Measurements from ENCODE around the gene NRIP3. TPM values are rescaled to one million over a fixed set of nuclear protein-coding genes. Genes with fewer than 3 reads are reported as not detected.
"Not testable (repeated sequence)": the region's sequence is repeated elsewhere in the genome, so short reads cannot be mapped to it uniquely, and the experiment has no call there.

The NRIP3 gene
- total RNA-seq, 1 donor from 2014 or later = 14.5 TPM

DNA sequence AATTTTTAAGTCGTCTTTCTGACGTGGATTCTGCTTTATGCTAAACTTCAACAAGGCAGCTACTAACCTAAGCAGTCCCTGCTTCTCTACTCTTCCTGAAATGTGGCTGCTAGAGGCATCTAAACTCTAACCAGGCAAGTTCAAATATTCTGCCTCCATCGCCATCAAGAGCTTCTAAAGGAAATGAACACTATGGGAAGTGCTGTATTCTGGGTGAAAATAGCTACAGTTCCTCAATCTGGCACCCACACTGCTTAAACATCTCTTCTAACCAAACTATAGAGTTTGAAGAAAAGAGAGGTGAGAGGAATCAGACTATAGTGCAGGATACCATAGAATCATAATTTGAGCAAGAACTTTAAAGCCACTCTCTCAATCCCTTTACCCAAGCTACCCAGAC, 6.3 kb downstream of the NRIP3 start:
- TF ChIP-seq, protein P1, sequence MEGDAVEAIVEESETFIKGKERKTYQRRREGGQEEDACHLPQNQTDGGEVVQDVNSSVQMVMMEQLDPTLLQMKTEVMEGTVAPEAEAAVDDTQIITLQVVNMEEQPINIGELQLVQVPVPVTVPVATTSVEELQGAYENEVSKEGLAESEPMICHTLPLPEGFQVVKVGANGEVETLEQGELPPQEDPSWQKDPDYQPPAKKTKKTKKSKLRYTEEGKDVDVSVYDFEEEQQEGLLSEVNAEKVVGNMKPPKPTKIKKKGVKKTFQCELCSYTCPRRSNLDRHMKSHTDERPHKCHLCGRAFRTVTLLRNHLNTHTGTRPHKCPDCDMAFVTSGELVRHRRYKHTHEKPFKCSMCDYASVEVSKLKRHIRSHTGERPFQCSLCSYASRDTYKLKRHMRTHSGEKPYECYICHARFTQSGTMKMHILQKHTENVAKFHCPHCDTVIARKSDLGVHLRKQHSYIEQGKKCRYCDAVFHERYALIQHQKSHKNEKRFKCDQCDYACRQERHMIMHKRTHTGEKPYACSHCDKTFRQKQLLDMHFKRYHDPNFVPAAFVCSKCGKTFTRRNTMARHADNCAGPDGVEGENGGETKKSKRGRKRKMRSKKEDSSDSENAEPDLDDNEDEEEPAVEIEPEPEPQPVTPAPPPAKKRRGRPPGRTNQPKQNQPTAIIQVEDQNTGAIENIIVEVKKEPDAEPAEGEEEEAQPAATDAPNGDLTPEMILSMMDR (conservative IDR thresholded peaks at IDR 0.05; ENCODE audit: low read depth, low read length) = no peak
- no peak for DNase-seq (ENCODE audit: low read depth)
- H3K4me3 ChIP-seq (ENCODE audit: low read depth, low read length) = no peak overlapping the region

DNA sequence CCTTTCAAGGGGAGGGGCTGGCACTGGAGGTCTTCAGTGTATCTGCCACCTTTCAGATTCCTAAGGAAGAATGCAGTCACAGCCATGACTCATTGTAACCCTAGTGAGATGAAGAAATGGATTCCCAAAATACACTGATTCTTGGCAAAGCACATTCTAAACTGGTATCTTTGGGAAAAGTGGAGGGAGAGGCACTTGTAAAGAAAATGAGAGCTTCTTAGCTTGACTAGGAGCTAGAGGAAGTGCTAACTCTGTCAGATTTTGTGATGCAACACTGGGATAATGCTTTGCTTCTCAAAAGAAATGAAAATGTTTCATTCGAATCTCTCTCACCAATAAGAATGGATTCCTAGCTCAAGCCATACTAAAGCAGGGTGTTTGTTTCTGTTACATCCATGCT, 14.3 kb downstream of the NRIP3 start:
- TF ChIP-seq, protein P1 (conservative IDR thresholded peaks at IDR 0.05; ENCODE audit: low read depth, low read length) = no peak
- no peak overlapping the region for H3K4me3 ChIP-seq (ENCODE audit: low read depth, low read length)
- no peak for DNase-seq (ENCODE audit: low read depth)

DNA sequence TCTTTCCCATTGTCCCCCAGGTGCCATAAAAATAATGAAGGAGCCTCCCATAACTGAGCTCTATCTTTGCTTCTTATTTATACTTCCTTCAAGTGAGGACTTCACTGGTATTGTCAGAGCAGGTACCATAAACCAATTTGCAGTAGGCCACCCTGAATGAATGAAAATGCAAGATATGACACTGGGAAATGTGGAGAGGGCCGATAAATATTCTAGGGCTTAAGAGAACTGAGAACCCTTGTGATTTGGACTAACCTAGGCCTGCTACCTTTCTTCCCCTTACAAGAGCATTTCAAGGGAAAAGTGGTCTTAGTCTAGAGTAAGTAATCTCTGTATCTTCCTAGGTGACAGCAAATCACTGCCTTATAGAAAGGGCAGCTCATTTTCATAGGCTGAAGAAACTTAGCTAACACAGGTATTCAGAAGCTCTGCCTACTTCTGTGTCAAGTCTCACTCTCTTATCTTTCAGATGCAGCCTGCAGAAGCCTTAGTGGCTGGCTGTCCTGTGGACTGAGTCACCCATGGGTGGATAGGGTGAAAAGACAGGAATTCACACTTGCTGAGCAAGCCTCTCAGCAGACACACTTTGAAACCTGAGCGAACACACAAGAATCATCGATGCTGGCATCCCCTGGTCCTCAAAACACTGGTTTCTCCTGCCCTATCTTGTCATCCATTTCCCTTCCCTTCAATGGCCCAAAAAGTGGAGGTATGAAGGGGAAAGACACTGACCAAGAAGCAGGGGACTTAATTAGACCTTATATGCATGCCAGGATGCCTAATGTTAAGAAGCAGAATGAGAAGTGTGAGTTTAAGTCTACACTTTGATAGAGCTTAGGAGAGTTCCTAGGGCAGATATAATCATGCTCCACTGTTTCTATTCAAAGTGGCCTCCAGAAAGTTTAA, 15.2 kb downstream of the NRIP3 start:
- TF ChIP-seq, protein P1 (conservative IDR thresholded peaks at IDR 0.05; ENCODE audit: low read depth, low read length) = no peak
- no peak overlapping the region for H3K4me3 ChIP-seq (ENCODE audit: low read depth, low read length)
- DNase-seq (ENCODE audit: low read depth) = no peak

DNA sequence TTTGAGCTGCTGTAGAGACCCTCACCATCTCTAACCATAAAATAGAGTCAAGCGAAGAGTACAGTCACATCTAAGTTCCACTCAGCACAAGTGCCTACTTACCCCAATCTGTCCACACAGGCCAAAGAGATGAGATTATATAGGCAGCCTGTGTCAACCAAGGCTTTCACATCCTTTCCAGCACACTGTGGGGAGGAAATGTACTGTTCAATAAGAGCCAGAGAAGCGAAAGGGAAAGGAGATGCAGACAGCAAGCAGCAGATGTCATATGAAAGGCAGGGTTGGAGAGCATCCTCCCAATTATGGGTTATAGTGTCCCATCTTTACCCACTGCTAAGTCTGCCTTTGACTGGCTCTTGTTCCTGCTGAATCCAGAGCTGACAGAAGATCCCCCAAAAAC, 16.4 kb downstream of the NRIP3 start:
- no peak for DNase-seq (ENCODE audit: low read depth)
- TF ChIP-seq, protein P1 (conservative IDR thresholded peaks at IDR 0.05; ENCODE audit: low read depth, low read length) = no peak

DNA sequence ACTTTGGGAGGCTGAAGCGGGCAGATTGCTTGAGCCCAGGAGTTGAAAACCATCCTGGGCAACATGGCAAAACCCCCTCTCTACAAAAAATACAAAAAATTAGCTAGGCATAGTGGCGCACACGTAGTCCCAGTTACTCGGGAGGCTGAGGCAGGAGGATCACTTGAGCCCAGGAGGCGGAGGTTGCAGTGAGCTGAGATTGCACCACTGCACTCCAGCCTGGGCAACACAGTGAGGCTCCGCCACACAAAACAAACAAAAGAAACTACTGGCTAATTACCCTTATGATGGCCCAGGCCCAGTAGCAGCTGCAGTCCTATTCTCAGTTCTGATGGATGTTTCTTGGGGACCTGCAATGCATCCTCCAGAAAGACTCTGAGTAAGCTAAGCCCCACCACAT, 17.0 kb downstream of the NRIP3 start:
- not testable (repeated sequence) for H3K4me3 ChIP-seq (ENCODE audit: low read depth, low read length); DNase-seq (ENCODE audit: low read depth)

More for the DNA sequence above, 16.4 kb downstream of the NRIP3 start:
- no peak overlapping the region for H3K4me3 ChIP-seq (ENCODE audit: low read depth, low read length)

DNA sequence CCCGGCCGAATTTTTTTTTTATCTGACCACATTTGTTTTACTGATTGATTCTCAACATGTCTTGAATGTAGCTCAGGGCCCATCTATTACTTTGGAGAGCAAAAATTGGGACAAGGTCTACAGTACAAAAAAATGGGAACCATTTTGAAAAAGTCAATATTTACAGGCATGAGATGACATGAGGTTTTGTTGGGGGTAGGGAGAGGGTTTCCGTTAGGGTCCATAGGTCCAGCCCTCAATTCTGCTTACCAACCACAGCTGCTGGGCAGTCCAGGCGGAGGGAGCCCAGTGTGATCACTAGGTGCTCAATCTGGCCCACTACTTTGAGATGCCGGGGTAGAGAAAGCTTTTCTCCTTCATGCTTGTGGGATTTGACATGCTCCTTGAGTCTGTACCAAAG, 18.3 kb downstream of the NRIP3 start:
- no peak overlapping the region for H3K4me3 ChIP-seq (ENCODE audit: low read depth, low read length)
- TF ChIP-seq, protein P1 (conservative IDR thresholded peaks at IDR 0.05; ENCODE audit: low read depth, low read length) = no peak

DNA sequence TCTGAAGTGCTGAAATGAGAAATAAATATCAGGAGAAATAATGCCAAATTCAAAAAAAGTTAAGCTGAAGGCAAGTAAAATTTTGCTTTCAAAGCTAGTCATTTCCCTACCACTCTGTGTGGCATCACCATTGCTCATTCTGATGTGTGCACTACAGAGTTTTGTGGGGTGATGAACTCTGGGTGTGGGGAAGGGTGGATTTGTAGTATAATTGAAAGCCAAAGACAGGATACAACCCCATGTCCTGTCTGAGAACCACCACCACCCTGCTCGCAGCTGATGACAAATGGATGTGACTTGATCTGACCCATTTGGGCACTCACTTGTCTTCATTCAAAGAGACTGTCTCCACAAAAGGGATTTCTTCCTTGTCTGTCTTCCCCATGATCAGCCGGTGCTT, 20.2 kb downstream of the NRIP3 start:
- DNase-seq (ENCODE audit: low read depth) = no peak
- H3K4me3 ChIP-seq (ENCODE audit: low read depth, low read length) = no peak overlapping the region
- TF ChIP-seq, protein P1 (conservative IDR thresholded peaks at IDR 0.05; ENCODE audit: low read depth, low read length) = no peak

More for the DNA sequence above, 18.3 kb downstream of the NRIP3 start:
- no peak for DNase-seq (ENCODE audit: low read depth)
